ENCODE results near the gene SRL.
A peak's percentile ranks its signal among the peaks of the same experiment; 100 is the strongest.

Gene SRL

DNA sequence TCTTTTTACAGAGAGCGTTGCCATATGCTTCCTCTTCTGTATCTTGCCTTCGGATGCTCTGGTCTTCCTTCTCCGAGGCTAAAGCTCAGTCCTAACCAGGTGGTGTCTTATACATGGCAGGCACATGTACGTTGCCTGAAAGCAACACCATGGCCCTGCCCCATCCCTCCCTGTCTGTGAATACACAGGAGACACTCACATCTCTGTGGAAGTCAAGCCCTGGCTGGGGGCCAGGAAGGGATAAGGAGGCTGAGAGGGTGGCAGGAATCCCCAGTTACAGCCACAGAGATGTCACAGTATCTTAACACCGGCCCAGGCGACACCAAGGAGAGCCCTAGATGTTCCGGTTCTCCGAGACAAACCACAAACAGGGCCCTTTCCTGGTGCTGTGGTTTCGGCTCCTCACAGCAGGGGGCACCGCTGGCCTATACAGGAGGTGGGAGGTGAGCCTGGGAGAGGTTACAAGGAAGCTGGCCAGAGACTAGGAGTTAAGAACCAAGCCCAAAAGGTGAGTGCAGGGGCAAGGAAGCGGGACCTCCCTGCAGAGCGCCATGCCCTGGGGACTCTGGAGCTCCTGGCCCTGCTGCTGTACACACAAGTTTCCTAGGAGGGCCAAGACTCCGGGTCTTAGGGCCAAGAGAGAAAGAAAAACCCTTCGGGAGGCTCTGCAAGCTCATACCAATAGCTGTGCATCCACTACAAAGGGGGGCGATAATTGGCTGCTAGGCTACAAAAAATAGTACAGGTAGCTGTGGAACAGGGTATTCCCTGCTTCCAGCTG, 41.7 kb downstream of the SRL start:
- H3K27ac ChIP-seq (ENCODE audit: low read depth, low read length), result no peak overlapping the region
- no peak overlapping the region for H3K4me3 ChIP-seq (ENCODE audit: low read depth, low read length)
- H3K9ac ChIP-seq (ENCODE audit: low read length), result peak overlapping the region; percentile 35

DNA sequence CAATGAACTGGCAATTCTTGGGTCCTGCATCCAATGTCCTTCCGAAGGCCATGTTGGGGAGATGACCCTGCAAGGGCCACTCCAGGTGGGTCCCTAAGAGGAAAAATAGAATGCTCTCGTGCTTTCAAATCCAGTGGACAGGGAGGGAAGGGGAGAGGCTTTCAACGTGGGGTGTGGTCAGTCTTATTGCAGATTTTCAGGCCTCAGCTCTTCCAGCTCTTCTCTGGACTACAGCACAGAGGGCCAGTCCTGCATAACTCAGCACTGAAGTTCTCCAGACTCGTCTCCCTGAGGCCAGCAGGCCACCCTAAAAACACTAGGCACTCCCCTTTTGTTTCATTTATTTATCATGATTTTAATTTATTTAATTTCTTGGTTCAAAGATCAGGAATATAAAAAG, 43.1 kb downstream of the SRL start:
- no peaks in the 10 kb centered on the region for H3K27me3 ChIP-seq (ENCODE audit: control insufficient read depth, insufficient read depth, low read length)
- no peak overlapping the region for H3K4me3 ChIP-seq (ENCODE audit: low read depth, low read length)
- H3K4me1 ChIP-seq (ENCODE audit: control insufficient read depth, insufficient read depth, low read length), result peaks cover 6% of the 10 kb centered on the region
- no peak overlapping the region for H3K9ac ChIP-seq (ENCODE audit: low read length)
- no peak overlapping the region for H3K27ac ChIP-seq (ENCODE audit: low read depth, low read length)
- H3K36me3 ChIP-seq (ENCODE audit: control insufficient read depth, insufficient read depth, low read length), result no peaks in the 10 kb centered on the region
- no peaks in the 10 kb centered on the region for H3K9me3 ChIP-seq (ENCODE audit: control insufficient read depth, insufficient read depth, low read depth, low read length)

More for the DNA sequence above, 41.7 kb downstream of the SRL start:
- Histone ChIP-seq H3K27me3 (ENCODE audit: control insufficient read depth, insufficient read depth, low read length) (no peaks in the 10 kb centered on the region), H3K36me3 (ENCODE audit: control insufficient read depth, insufficient read depth, low read length) (no peaks in the 10 kb centered on the region), H3K9me3 (ENCODE audit: control insufficient read depth, insufficient read depth, low read depth, low read length) (no peaks in the 10 kb centered on the region), H3K4me1 (ENCODE audit: control insufficient read depth, insufficient read depth, low read length) (peaks cover 6% of the 10 kb centered on the region)

DNA sequence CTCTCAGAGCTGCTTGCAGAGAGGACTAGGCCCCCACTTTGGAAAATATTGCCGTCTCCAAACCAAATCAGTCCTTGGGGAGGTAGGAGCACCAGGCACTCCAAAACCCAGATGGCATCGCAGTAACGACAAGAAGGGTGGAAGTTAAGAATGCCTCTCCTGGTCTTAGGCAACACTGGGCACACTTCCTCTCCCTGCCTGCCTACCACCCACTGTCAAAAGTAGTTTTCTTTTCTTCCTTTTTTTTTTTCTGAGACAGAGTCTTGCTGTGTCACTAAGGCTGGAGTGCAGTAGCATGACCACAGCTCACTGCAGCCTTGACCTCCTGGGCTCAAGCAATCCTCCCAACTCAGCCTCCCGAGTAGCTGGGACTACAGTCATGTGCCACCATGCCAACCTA, 47.2 kb downstream of the SRL start:
- H3K27me3 ChIP-seq (ENCODE audit: control insufficient read depth, insufficient read depth, low read length), result no peaks in the 10 kb centered on the region
- H3K27ac ChIP-seq (ENCODE audit: low read depth, low read length), result no peak overlapping the region
- no peak overlapping the region for H3K9ac ChIP-seq (ENCODE audit: low read length)
- H3K4me3 ChIP-seq (ENCODE audit: low read depth, low read length), result no peak overlapping the region
- no peaks in the 10 kb centered on the region for H3K9me3 ChIP-seq (ENCODE audit: control insufficient read depth, insufficient read depth, low read depth, low read length)
- no peaks in the 10 kb centered on the region for H3K36me3 ChIP-seq (ENCODE audit: control insufficient read depth, insufficient read depth, low read length)
- H3K4me1 ChIP-seq (ENCODE audit: control insufficient read depth, insufficient read depth, low read length), result no peaks in the 10 kb centered on the region; the same call in 1 of the 2 replicates

DNA sequence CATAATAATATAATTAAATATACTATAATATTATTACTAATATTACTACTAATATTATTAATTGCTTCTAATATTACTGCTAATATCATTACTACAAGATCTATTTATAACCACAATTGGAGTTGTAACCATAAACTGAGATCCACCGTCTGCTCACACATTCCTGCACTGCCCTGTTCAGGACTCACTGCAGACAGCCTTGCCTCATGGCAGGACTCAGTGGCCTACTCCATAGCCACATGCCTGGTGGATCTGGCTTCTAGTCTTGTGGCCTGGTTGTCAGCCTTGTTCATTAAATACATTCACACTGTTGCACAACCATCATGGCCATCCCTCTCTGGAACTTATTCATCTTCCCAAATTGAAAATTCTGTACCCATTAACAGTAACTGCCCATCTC, 48.0 kb downstream of the SRL start:
- Histone ChIP-seq H3K27me3 (ENCODE audit: control insufficient read depth, insufficient read depth, low read length) (peaks cover 4% of the 10 kb centered on the region; the same call in 1 of the 2 replicates), H3K4me3 (ENCODE audit: low read depth, low read length) (no peak overlapping the region), H3K27ac (ENCODE audit: low read depth, low read length) (no peak overlapping the region), H3K36me3 (ENCODE audit: control insufficient read depth, insufficient read depth, low read length) (no peaks in the 10 kb centered on the region), H3K9ac (ENCODE audit: low read length) (no peak overlapping the region), H3K9me3 (ENCODE audit: control insufficient read depth, insufficient read depth, low read depth, low read length) (no peaks in the 10 kb centered on the region), H3K4me1 (ENCODE audit: control insufficient read depth, insufficient read depth, low read length) (peaks cover 1% of the 10 kb centered on the region; the same call in 1 of the 2 replicates)

DNA sequence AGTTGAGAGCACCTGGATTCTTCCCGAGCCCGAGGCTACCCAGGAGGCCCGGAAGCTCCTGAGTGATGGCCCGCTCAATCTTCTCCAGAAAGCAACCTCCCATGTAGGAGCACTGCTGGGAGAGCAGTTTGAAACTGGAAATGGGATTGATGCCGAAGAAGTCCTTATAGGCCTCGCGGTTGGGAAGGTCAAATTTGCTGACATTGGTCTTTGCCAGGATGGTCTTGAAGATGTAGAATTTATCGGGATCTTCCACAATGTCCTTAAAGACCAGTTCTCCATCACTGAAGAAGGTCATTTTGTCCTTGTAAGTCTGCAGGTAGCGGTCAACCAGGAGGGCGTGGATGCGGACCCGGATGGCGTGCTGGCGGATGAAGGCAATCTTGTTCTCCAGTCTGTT, 49.7 kb downstream of the SRL start:
- Histone ChIP-seq H3K9me3 (ENCODE audit: control insufficient read depth, insufficient read depth, low read depth, low read length) (no peaks in the 10 kb centered on the region), H3K36me3 (ENCODE audit: control insufficient read depth, insufficient read depth, low read length) (no peaks in the 10 kb centered on the region), H3K4me1 (ENCODE audit: control insufficient read depth, insufficient read depth, low read length) (peaks cover 4% of the 10 kb centered on the region; the same call in 1 of the 2 replicates), H3K4me3 (ENCODE audit: low read depth, low read length) (no peak overlapping the region), H3K27me3 (ENCODE audit: control insufficient read depth, insufficient read depth, low read length) (peaks cover 4% of the 10 kb centered on the region; the same call in 1 of the 2 replicates), H3K9ac (ENCODE audit: low read length) (no peak overlapping the region), H3K27ac (ENCODE audit: low read depth, low read length) (no peak overlapping the region)

DNA sequence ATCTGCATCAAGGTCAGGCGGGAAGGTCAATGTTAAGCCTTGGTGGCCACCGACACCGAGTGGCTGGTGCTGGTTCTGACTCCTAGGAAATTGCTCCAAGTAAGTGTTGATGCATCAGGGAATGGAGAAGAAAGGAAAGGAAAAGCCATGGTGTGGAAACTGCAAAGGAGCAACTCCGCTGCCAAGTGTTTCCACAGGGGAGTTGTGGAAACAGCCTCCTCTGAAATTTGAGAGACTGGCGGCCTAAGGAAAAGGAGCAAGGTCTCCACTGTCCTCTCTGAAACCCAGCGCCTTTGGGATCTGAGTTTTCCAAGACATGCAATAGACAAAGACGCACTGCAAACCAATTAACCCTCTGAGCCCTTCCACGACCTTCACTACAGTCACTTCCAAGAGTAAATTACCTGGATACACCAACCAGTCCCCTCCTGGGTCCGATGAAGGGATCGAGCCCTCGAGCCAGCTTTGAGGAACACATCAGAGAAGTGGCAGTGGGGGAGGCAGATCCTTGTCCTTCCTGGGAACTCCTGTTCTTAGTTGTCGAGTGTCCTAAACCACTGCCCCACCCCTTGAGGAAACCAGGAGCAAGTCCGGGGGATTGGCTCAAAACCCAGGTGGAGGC, 51.1 kb downstream of the SRL start:
- no peaks in the 10 kb centered on the region for H3K9me3 ChIP-seq (ENCODE audit: control insufficient read depth, insufficient read depth, low read depth, low read length)
- H3K36me3 ChIP-seq (ENCODE audit: control insufficient read depth, insufficient read depth, low read length), result no peaks in the 10 kb centered on the region
- peaks cover 4% of the 10 kb centered on the region; the same call in 1 of the 2 replicates for H3K4me1 ChIP-seq (ENCODE audit: control insufficient read depth, insufficient read depth, low read length)
- no peak overlapping the region for H3K9ac ChIP-seq (ENCODE audit: low read length)
- H3K27ac ChIP-seq (ENCODE audit: low read depth, low read length), result no peak overlapping the region
- peaks cover 4% of the 10 kb centered on the region; the same call in 1 of the 2 replicates for H3K27me3 ChIP-seq (ENCODE audit: control insufficient read depth, insufficient read depth, low read length)
- H3K4me3 ChIP-seq (ENCODE audit: low read depth, low read length), result no peak overlapping the region

DNA sequence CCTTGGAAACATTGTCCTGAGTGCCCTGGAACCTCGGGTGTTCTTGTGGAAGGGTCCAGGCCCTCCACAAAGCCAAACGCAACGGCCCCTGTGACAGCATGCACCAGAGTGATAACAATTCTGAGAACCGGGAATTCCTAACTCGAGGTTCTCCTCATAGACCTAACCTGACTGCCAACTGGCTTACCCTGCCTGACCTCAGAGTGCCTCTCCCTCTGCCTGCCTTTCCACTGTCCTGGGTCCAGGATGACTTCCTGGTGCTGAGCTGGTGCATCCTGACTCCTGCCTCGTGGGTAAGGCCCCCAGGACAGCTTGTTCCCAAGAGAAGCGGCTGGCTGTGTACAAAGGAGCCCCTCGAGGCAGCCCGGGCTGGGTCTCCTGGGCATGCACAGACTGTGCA, 51.8 kb downstream of the SRL start:
- Histone ChIP-seq H3K9me3 (ENCODE audit: control insufficient read depth, insufficient read depth, low read depth, low read length) (no peaks in the 10 kb centered on the region), H3K4me1 (ENCODE audit: control insufficient read depth, insufficient read depth, low read length) (peaks cover 4% of the 10 kb centered on the region; the same call in 1 of the 2 replicates), H3K36me3 (ENCODE audit: control insufficient read depth, insufficient read depth, low read length) (no peaks in the 10 kb centered on the region), H3K4me3 (ENCODE audit: low read depth, low read length) (no peak overlapping the region), H3K27me3 (ENCODE audit: control insufficient read depth, insufficient read depth, low read length) (peaks cover 4% of the 10 kb centered on the region; the same call in 1 of the 2 replicates), H3K9ac (ENCODE audit: low read length) (no peak overlapping the region), H3K27ac (ENCODE audit: low read depth, low read length) (no peak overlapping the region)

DNA sequence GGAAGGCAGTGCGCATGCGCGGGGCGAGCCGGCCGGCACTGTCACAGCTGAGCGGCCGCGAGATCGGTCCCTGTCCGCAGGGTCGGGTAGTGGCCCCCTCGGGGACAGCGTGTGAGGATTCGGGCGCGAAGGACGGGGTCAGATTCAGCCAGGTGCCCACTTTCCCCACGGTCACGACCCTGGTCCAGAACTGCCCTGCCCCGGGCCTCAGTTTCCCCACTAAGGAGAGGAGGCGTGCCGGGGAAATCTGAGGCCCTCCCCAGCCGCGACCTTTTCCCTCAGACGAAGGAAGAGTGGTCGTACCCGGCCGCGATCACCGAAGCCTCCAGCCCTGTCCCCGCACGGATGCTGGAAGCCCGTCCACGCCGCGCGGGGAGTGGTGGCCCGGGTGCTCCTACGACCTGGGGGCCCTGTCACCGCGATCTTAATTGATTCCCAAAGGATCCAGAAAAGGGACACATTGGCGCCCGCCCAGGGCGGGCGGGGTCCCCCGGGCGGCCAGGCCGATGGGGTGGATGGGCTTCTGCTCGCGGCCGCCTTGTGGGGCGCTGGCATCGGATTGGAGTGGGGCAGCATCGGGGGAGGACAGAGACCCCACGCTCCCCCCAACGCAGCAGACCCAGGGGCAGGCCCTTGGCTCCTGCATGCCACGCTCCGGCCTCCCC, 57.7 kb downstream of the SRL start:
- H3K9ac ChIP-seq (ENCODE audit: low read length), result peak overlapping the region; percentile 42

DNA sequence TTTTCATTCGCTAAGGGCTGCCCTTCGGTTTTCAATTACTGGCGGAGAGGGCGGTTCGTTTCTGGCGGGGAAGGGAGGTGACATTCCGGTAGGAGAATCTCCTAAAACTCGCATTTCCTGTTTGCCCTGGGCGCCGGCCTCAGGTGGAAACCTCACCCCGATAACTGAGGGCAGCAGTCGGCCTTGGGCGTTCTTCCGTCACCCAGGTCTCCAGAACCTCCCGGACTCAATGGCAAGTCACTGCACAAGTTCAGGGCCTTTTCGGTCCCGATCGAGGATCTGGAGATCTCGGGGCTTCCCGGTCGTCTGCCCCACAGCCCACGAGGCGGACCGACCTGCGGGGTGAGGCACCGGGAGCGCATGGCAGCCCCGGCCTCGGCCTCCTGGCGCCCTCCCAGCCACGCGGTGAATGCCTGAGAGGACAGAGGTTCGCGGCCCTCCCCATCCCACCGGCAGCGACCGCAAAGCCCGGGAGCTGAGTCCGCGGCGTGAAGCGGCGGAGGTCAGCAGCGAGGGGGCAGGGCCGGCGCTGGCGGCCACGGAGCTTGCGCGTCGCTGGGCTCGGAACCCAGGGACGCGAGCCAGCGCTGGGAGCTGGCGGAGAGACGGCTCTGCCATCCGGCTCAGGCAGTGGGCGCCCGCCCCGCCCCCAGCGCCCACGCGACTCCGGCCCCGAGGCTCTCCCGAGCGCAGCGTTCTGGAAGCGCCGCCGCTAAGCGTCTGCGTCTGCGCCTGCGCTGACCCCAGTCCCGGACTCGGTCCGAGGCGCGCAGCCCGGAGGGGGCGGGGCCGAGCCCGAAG, 58.4 kb downstream of the SRL start:
- Histone ChIP-seq H3K9me3 (ENCODE audit: control insufficient read depth, insufficient read depth, low read depth, low read length) (no peaks in the 10 kb centered on the region), H3K4me3 (ENCODE audit: low read depth, low read length) (peak overlapping the region; percentile 86), H3K9ac (ENCODE audit: low read length) (peak overlapping the region; percentile 88), H3K36me3 (ENCODE audit: control insufficient read depth, insufficient read depth, low read length) (no peaks in the 10 kb centered on the region), H3K4me1 (ENCODE audit: control insufficient read depth, insufficient read depth, low read length) (no peaks in the 10 kb centered on the region), H3K27ac (ENCODE audit: low read depth, low read length) (peak overlapping the region; percentile 87), H3K27me3 (ENCODE audit: control insufficient read depth, insufficient read depth, low read length) (no peaks in the 10 kb centered on the region)

More for the DNA sequence above, 57.7 kb downstream of the SRL start:
- no peak overlapping the region for H3K27ac ChIP-seq (ENCODE audit: low read depth, low read length)
- H3K9me3 ChIP-seq (ENCODE audit: control insufficient read depth, insufficient read depth, low read depth, low read length), result no peaks in the 10 kb centered on the region
- peaks cover 4% of the 10 kb centered on the region; the same call in 1 of the 2 replicates for H3K4me1 ChIP-seq (ENCODE audit: control insufficient read depth, insufficient read depth, low read length)
- H3K4me3 ChIP-seq (ENCODE audit: low read depth, low read length), result peak overlapping the region; percentile 86
- H3K27me3 ChIP-seq (ENCODE audit: control insufficient read depth, insufficient read depth, low read length), result peaks cover 2% of the 10 kb centered on the region; the same call in 1 of the 2 replicates
- no peaks in the 10 kb centered on the region for H3K36me3 ChIP-seq (ENCODE audit: control insufficient read depth, insufficient read depth, low read length)

DNA sequence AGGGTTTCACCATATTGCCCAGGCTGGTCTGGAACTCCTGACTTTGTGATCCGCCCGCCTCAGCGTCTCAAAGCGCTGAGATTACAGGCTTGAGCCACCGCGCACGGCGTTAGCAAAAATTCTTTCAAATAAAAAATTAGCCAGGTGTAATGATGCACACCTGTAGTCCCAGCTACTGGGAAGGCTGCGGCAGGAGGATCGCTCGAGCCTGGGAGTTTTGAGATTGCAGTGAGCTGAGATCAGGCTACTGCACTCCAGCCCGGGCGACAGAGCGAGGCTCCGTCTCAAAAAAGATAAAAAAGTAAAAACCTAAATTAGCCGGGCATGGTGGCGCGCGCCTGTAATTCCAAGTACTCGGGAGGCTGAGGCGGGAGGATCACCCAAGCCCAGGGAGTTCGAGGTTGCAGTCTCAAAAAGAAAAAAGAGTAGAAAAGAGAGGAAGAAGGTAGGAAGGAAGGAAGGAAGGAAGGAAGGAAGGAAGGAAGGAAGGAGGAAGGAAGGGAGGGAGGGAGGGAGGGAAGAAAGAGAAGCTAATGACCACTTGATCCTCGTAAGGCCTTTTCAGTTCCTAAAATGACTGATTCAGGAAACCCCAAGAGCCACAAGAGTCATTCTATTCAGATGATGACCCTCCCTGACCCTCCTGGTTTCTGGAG, 59.2 kb downstream of the SRL start:
- Histone ChIP-seq H3K9ac (ENCODE audit: low read length) (peak overlapping the region; percentile 88), H3K36me3 (ENCODE audit: control insufficient read depth, insufficient read depth, low read length) (no peaks in the 10 kb centered on the region), H3K9me3 (ENCODE audit: control insufficient read depth, insufficient read depth, low read depth, low read length) (no peaks in the 10 kb centered on the region), H3K27ac (ENCODE audit: low read depth, low read length) (no peak overlapping the region), H3K27me3 (ENCODE audit: control insufficient read depth, insufficient read depth, low read length) (no peaks in the 10 kb centered on the region), H3K4me3 (ENCODE audit: low read depth, low read length) (peak overlapping the region; percentile 86), H3K4me1 (ENCODE audit: control insufficient read depth, insufficient read depth, low read length) (no peaks in the 10 kb centered on the region)
